IMR-90 (cell line): ENCODE results near the gene SLC15A3.

Experiments used
- BHLHE40 ChIP-seq: fragments of 150-350 bp; IDR thresholded peaks from 2 replicates; pipeline ENCODE4 v1.6.1; 2016; ENCODE audit warnings: mild to moderate bottlenecking, low read depth, low read length
- CEBPB ChIP-seq: IDR thresholded peaks from 2 replicates; pipeline ENCODE4 v1.6.1; 2012; ENCODE audit warnings: low read depth, low read length, improper control_type of control experiment
- MAFK ChIP-seq: IDR thresholded peaks from 2 replicates; pipeline ENCODE4 v1.6.1; 2012; ENCODE audit warnings: low read depth, low read length, improper control_type of control experiment
- MXI1 ChIP-seq: IDR thresholded peaks from 2 replicates; pipeline ENCODE4 v1.6.1; 2012; ENCODE audit warnings: low read depth, mild to moderate bottlenecking, low read length, moderate library complexity, borderline replicate concordance
- NFE2L2 ChIP-seq: fragments of 150-350 bp; IDR thresholded peaks from 2 replicates; pipeline ENCODE4 v1.6.1; 2016; ENCODE audit warnings: low read depth, mild to moderate bottlenecking, low read length
- POLR2A ChIP-seq: IDR thresholded peaks from 2 replicates; pipeline ENCODE4 v1.6.1; 2012; ENCODE audit warnings: mild to moderate bottlenecking, low read depth, low read length
- RAD21 ChIP-seq: IDR thresholded peaks from 2 replicates; pipeline ENCODE4 v1.6.1; 2012; ENCODE audit warnings: low read length, improper control_type of control experiment
- SMC3 ChIP-seq: fragments of 150-350 bp; IDR thresholded peaks from 2 replicates; pipeline ENCODE4 v1.6.1; 2016; ENCODE audit warnings: low read depth, mild to moderate bottlenecking, antibody characterized with exemption, low read length, moderate library complexity
- TF ChIP-seq, protein P1 (sequence below): conservative IDR thresholded peaks from 2 replicates; pipeline ENCODE4 v1.5.1; 2012; ENCODE audit warnings: mild to moderate bottlenecking, low read depth, low read length, improper control_type of control experiment
- TF ChIP-seq, protein P2 (sequence below): fragments of 150-350 bp; IDR thresholded peaks from 2 replicates; pipeline ENCODE4 v1.6.1; 2016; ENCODE audit warnings: low read depth, mild to moderate bottlenecking, low read length, moderate library complexity, borderline replicate concordance

DNA sequence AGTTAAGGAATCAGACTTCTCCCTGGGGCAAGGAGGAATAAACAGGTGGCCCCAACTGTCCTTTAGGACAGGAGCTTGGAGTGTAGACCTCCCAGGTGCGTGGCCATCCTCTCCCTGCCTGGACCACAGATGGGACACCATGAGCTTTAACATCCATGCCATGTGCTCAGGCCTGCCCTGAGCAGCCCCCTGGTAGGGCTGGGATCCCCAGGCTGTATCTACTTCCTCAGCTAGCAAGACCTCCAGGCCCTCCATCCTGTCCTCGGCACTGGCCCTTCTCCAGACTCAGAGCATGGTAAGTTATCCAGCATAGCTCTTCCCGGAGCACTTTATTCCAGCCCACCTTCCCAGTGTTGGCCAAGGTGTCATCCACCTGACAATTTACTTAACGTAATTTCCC, 25.2 kb upstream of the SLC15A3 start:
- TF ChIP-seq POLR2A (no peak), BHLHE40 (no peak), NFE2L2 (no peak), SMC3 (no peak), RAD21 (no peak), CEBPB (no peak), MXI1 (no peak), MAFK (no peak)
- TF ChIP-seq, protein P1, sequence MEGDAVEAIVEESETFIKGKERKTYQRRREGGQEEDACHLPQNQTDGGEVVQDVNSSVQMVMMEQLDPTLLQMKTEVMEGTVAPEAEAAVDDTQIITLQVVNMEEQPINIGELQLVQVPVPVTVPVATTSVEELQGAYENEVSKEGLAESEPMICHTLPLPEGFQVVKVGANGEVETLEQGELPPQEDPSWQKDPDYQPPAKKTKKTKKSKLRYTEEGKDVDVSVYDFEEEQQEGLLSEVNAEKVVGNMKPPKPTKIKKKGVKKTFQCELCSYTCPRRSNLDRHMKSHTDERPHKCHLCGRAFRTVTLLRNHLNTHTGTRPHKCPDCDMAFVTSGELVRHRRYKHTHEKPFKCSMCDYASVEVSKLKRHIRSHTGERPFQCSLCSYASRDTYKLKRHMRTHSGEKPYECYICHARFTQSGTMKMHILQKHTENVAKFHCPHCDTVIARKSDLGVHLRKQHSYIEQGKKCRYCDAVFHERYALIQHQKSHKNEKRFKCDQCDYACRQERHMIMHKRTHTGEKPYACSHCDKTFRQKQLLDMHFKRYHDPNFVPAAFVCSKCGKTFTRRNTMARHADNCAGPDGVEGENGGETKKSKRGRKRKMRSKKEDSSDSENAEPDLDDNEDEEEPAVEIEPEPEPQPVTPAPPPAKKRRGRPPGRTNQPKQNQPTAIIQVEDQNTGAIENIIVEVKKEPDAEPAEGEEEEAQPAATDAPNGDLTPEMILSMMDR, result no peak
- TF ChIP-seq, protein P2, sequence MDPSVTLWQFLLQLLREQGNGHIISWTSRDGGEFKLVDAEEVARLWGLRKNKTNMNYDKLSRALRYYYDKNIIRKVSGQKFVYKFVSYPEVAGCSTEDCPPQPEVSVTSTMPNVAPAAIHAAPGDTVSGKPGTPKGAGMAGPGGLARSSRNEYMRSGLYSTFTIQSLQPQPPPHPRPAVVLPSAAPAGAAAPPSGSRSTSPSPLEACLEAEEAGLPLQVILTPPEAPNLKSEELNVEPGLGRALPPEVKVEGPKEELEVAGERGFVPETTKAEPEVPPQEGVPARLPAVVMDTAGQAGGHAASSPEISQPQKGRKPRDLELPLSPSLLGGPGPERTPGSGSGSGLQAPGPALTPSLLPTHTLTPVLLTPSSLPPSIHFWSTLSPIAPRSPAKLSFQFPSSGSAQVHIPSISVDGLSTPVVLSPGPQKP, result no peak
